ENCODE data around the gene RXFP1. TPM values are rescaled to one million over a fixed set of nuclear protein-coding genes. Genes with fewer than 3 reads are reported as not detected.

The RXFP1 gene
- total RNA-seq, 1 experiment from 2014 or later = not detected

DNA sequence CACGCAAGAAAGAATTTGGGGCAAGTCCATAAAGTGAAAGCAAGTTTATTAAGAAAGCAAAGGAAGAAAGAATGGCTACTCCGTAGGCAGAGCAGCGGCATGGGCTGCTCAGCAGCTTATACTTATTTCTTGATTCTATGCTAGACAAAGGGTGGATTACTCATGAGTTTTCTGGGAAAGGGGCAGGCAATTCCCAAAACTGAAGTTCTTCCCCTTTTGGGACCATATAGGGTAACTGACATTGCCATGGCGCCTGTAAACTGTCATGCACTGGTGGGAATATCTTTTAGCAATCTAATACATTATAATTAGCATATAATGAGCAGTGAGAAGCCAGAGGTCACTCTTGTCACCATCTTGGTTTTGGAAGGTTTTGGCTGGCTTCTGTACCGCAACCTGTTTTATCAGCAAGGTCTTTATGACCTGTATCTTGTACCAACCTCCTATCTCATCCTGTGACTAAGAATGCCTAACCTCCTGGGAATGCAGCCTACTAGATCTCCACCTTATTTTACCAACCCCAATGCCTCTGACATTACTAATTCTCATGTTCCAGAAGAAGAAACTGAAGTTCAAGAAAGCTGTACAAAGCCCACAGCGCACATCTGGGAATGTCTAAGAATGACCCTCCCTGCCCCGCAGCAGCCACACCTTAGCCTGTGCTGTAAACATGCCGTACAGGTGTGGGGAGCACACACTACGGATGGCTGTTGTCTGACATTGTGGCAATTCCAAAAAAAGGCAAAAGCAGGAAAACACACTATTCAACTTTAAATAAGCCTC is 18.6 kb downstream of the RXFP1 start:
- no peak overlapping the region for H3K4me3 ChIP-seq (ENCODE audit: low read depth in 2 of 2, low read length in 2 of 2)
- no peaks in the 10 kb centered on the region for H3K36me3 ChIP-seq (ENCODE audit: control insufficient read depth, insufficient read depth, low read length)
- intact Hi-C loops (cut with micrococcal nuclease; ENCODE audit: unreplicated experiment) (no loop called here), in situ Hi-C loops (cut with HindIII; ENCODE audit: low pct_unique_long_range_greater_than_20kb, low sequenced_read_pairs) (no loop called here)
- TF ChIP-seq POLR2AphosphoS5 (IDR thresholded peaks at IDR 0.05; ENCODE audit: low read depth, low read length) = no peak
- TF ChIP-seq, protein P1, sequence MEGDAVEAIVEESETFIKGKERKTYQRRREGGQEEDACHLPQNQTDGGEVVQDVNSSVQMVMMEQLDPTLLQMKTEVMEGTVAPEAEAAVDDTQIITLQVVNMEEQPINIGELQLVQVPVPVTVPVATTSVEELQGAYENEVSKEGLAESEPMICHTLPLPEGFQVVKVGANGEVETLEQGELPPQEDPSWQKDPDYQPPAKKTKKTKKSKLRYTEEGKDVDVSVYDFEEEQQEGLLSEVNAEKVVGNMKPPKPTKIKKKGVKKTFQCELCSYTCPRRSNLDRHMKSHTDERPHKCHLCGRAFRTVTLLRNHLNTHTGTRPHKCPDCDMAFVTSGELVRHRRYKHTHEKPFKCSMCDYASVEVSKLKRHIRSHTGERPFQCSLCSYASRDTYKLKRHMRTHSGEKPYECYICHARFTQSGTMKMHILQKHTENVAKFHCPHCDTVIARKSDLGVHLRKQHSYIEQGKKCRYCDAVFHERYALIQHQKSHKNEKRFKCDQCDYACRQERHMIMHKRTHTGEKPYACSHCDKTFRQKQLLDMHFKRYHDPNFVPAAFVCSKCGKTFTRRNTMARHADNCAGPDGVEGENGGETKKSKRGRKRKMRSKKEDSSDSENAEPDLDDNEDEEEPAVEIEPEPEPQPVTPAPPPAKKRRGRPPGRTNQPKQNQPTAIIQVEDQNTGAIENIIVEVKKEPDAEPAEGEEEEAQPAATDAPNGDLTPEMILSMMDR (IDR thresholded peaks at IDR 0.05) = no peak
- TF ChIP-seq SIN3A (IDR thresholded peaks at IDR 0.05; ENCODE audit: borderline replicate concordance, insufficient read depth, low read depth, low read length) = no peak
- TF ChIP-seq, protein P2, sequence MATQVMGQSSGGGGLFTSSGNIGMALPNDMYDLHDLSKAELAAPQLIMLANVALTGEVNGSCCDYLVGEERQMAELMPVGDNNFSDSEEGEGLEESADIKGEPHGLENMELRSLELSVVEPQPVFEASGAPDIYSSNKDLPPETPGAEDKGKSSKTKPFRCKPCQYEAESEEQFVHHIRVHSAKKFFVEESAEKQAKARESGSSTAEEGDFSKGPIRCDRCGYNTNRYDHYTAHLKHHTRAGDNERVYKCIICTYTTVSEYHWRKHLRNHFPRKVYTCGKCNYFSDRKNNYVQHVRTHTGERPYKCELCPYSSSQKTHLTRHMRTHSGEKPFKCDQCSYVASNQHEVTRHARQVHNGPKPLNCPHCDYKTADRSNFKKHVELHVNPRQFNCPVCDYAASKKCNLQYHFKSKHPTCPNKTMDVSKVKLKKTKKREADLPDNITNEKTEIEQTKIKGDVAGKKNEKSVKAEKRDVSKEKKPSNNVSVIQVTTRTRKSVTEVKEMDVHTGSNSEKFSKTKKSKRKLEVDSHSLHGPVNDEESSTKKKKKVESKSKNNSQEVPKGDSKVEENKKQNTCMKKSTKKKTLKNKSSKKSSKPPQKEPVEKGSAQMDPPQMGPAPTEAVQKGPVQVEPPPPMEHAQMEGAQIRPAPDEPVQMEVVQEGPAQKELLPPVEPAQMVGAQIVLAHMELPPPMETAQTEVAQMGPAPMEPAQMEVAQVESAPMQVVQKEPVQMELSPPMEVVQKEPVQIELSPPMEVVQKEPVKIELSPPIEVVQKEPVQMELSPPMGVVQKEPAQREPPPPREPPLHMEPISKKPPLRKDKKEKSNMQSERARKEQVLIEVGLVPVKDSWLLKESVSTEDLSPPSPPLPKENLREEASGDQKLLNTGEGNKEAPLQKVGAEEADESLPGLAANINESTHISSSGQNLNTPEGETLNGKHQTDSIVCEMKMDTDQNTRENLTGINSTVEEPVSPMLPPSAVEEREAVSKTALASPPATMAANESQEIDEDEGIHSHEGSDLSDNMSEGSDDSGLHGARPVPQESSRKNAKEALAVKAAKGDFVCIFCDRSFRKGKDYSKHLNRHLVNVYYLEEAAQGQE (IDR thresholded peaks at IDR 0.05; ENCODE audit: insufficient read depth in 1 of 2, low read depth in 2 of 2, low read length in 1 of 2) = no peak
- no peak for TF ChIP-seq TCF7L2 (IDR thresholded peaks at IDR 0.05; ENCODE audit: low read depth, low read length)
- BruUV-seq (replicated peaks) = no TSS peak
- no peaks in the 10 kb centered on the region for H3K4me1 ChIP-seq (ENCODE audit: control insufficient read depth, insufficient read depth, low read length)
- CTCF ChIA-PET = no interaction called here
- no peak overlapping the region for H3K27ac ChIP-seq (ENCODE audit: low read length)
- no peak for DNase-seq (ENCODE audit: low read depth, low spot score)
- no peaks in the 10 kb centered on the region for H3K9me3 ChIP-seq (ENCODE audit: control insufficient read depth, insufficient read depth, low read depth, low read length)
- POLR2A ChIA-PET = no interaction called here
- no peaks in the 10 kb centered on the region for H3K27me3 ChIP-seq (ENCODE audit: control insufficient read depth, insufficient read depth, low read length)
- no peak for ATAC-seq

DNA sequence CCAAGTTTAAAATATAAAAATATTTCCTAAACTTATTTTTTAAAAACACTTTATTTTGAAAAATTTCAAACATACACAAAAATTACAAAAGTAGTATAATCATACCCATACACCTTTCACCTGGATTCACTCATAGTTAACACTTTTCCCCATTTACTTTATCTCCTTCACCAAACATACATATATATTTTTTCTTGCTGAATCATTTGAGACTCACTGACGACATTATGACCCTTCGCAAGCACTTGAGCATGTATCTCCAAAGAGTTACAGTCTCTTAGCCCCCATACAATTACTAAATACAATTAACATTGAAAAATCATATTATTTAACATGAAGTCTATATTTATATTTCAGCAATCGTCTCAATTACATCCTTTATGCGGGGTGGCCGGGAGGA is 19.8 kb downstream of the RXFP1 start:
- Histone ChIP-seq H3K9me3 (ENCODE audit: control insufficient read depth, insufficient read depth, low read depth, low read length) (no peaks in the 10 kb centered on the region), H3K4me3 (ENCODE audit: low read depth in 2 of 2, low read length in 2 of 2) (no peak overlapping the region), H3K27me3 (ENCODE audit: control insufficient read depth, insufficient read depth, low read length) (no peaks in the 10 kb centered on the region), H3K27ac (ENCODE audit: low read length) (no peak overlapping the region), H3K36me3 (ENCODE audit: control insufficient read depth, insufficient read depth, low read length) (no peaks in the 10 kb centered on the region), H3K4me1 (ENCODE audit: control insufficient read depth, insufficient read depth, low read length) (no peaks in the 10 kb centered on the region)
- POLR2A ChIA-PET = no interaction called here
- in situ Hi-C loops (cut with HindIII; ENCODE audit: low pct_unique_long_range_greater_than_20kb, low sequenced_read_pairs) = no loop called here
- DNase-seq (ENCODE audit: low read depth, low spot score) = no peak
- no TSS peak for BruUV-seq (replicated peaks)
- TF ChIP-seq SIN3A (IDR thresholded peaks at IDR 0.05; ENCODE audit: borderline replicate concordance, insufficient read depth, low read depth, low read length) (no peak), TCF7L2 (IDR thresholded peaks at IDR 0.05; ENCODE audit: low read depth, low read length) (no peak), POLR2AphosphoS5 (IDR thresholded peaks at IDR 0.05; ENCODE audit: low read depth, low read length) (no peak)
- TF ChIP-seq, protein P2 (IDR thresholded peaks at IDR 0.05; ENCODE audit: insufficient read depth in 1 of 2, low read depth in 2 of 2, low read length in 1 of 2) = no peak
- TF ChIP-seq, protein P1 (IDR thresholded peaks at IDR 0.05) = no peak
- CTCF ChIA-PET = no interaction called here
- intact Hi-C loops (cut with micrococcal nuclease; ENCODE audit: unreplicated experiment) = no loop called here
- no peak for ATAC-seq
